Tibial artery (tissue), 4 donors: ENCODE measurements around the gene LRRC34.

Experiments
- DNase-seq, 2 donors: peaks; one replicate each; pipeline ENCODE4 v3.0.0-alpha.2; 2019
- H3K27ac ChIP-seq, 2 donors: fragments of 200-600 bp; sonication (generic) in 1 of 2; 1 replicate in 1 of 2; 2 replicates in 1 of 2; pipeline ENCODE4 v1.5.1; 2018 to 2019; ENCODE audit warnings: mild to moderate bottlenecking in 1 of 2
- H3K27me3 ChIP-seq, 2 donors: fragments of 200-600 bp; sonication (generic) in 1 of 2; one replicate each; pipeline versions ENCODE4 v1.5.1 to v1.6.0; 2016 to 2019
- H3K36me3 ChIP-seq, 3 donors: fragments of 200-600 bp; sonication (generic) in 2 of 3; one replicate each; pipeline ENCODE4 v1.5.1; 2016 to 2019; ENCODE audit warnings: mild to moderate bottlenecking in 2 of 3
- H3K4me1 ChIP-seq, 4 donors: fragments of 200-600 bp; sonication (generic) in 2 of 4; 1 replicate in 3 of 4; 2 replicates in 1 of 4; pipeline ENCODE4 v1.5.1; 2016 to 2019
- H3K4me3 ChIP-seq, 2 donors: fragments of 200-600 bp; sonication (generic) in 1 of 2; 1 replicate in 1 of 2; 2 replicates in 1 of 2; pipeline ENCODE4 v1.5.1; 2018 to 2019; ENCODE audit warnings: mild to moderate bottlenecking in 2 of 2
- H3K9me3 ChIP-seq, 3 donors: fragments of 200-600 bp; sonication (generic) in 1 of 3; one replicate each; pipeline ENCODE4 v1.5.1; 2016 to 2019
- CTCF ChIP-seq, 2 experiments: fragments of 200-600 bp in 1 of 2; fragments of 450-650 bp in 1 of 2; IDR thresholded peaks; one replicate each; pipeline ENCODE4 v1.5.1; 2017 to 2019; ENCODE audit warnings: antibody characterized with exemption in 2 of 2, mild to moderate bottlenecking in 1 of 2, moderate library complexity in 1 of 2
- intact Hi-C: fragments of 100-400 bp; cut with DNase I; formaldehyde crosslinking; loops from one replicate; pipeline ENCODE4 v1.15.0; 2023; ENCODE audit warnings: low total_unique reads

Gene LRRC34

GRCh38 chr3:169792359-169792758, 20.3 kb downstream of the LRRC34 start:
- Histone ChIP-seq H3K27ac (no peak overlapping the region), H3K27me3 (no peaks in the 10 kb centered on the region), H3K36me3 (peaks cover 21 to 29% (median 23%) of the 10 kb centered on the region in 3 donors), H3K9me3 (no peaks in the 10 kb centered on the region), H3K4me3 (no peak overlapping the region), H3K4me1 (no peaks in the 10 kb centered on the region)
- DNase-seq: no peak
- intact Hi-C loops: no loop called here
- TF ChIP-seq CTCF (IDR thresholded peaks at IDR 0.05): no peak

GRCh38 chr3:169790687-169791429, 21.8 kb downstream of the LRRC34 start:
- Histone ChIP-seq H3K36me3 (peaks cover 27 to 40% (median 35%) of the 10 kb centered on the region in 3 donors), H3K4me1 (no peaks in the 10 kb centered on the region), H3K9me3 (no peaks in the 10 kb centered on the region), H3K27ac (no peak overlapping the region), H3K27me3 (no peaks in the 10 kb centered on the region), H3K4me3 (no peak overlapping the region)
- TF ChIP-seq CTCF (IDR thresholded peaks at IDR 0.05): no peak
- intact Hi-C loops: no loop called here
- no peak for DNase-seq

- no peak for DNase-seq
- Histone ChIP-seq H3K9me3 (no peaks in the 10 kb centered on the region), H3K27me3 (no peaks in the 10 kb centered on the region), H3K27ac (no peak overlapping the region), H3K4me3 (no peak overlapping the region), H3K4me1 (no peaks in the 10 kb centered on the region), H3K36me3 (peaks cover 34 to 47% (median 41%) of the 10 kb centered on the region in 3 donors)
- TF ChIP-seq CTCF (IDR thresholded peaks at IDR 0.05): no peak
- intact Hi-C loops: no loop called here
Observed at GRCh38 chr3:169790219-169790618, 22.5 kb downstream of the LRRC34 start.

- peaks cover 55 to 61% (median 60%) of the 10 kb centered on the region in 3 donors for H3K36me3 ChIP-seq
- no peak overlapping the region for H3K27ac ChIP-seq
- TF ChIP-seq CTCF (IDR thresholded peaks at IDR 0.05): no peak
- H3K9me3 ChIP-seq: no peaks in the 10 kb centered on the region
- DNase-seq: no peak
- intact Hi-C loops: no loop called here
- H3K4me3 ChIP-seq: no peak overlapping the region
- no peaks in the 10 kb centered on the region for H3K27me3 ChIP-seq
- H3K4me1 ChIP-seq: no peaks in the 10 kb centered on the region
Observed at GRCh38 chr3:169787791-169788190, 24.9 kb downstream of the LRRC34 start.

- H3K27ac ChIP-seq: no peak overlapping the region
- no peaks in the 10 kb centered on the region for H3K9me3 ChIP-seq
- no peak for DNase-seq
- peaks cover 59 to 62% (median 61%) of the 10 kb centered on the region in 3 donors for H3K36me3 ChIP-seq
- intact Hi-C loops: no loop called here
- no peak overlapping the region for H3K4me3 ChIP-seq
- H3K4me1 ChIP-seq: no peaks in the 10 kb centered on the region
- H3K27me3 ChIP-seq: no peaks in the 10 kb centered on the region
- TF ChIP-seq CTCF (IDR thresholded peaks at IDR 0.05): no peak
Observed at GRCh38 chr3:169787120-169787519, 25.6 kb downstream of the LRRC34 start.
